ENCODE data around the gene CEACAM21.

CEACAM21 gene
- 15.6 reads per million, percentile 41 among the genes with 10 or more reads in this experiment for total RNA-seq

DNA sequence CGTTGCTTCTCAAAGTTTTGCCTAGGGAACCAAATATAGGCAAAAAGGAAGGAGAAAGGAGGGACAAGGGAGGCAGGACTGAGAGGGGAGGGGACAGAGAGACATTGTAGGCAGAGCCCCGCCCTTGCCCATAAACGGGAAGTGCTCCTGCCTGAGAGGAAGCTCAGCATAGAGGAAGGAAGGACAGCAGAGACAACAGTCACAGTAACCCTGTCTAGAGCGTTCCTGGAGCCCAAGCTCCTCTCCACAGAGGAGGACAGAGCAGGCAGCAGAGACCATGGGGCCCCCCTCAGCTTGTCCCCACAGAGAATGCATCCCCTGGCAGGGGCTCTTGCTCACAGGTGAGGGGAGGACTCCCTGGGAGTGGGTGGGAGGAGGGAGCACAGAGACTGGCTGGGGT is at the start of gene CEACAM21:
CEACAM21 (plus strand) TSS at position 169 of the 400 bp plus-strand sequence; CDS start at position 278, 109 bp downstream.
- peak; percentile 34 for DNase-seq

DNA sequence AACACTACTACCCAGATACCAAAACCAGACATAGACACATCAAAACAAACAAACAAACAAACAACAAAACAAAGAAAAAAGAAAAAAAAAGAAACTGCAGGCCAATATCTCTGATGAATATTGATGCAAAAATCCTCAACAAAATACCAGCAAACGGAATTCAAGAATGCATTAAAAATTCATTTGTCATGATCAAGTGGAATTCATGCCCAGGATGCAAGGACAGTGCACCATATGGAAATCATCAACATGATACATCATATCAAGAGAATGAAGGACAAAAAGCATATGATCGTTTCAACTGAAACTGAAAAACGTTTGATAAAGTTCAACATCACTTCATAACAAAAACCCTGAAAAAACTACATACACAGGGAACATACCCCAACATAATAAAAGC is 48.9 kb upstream of the CEACAM21 start:
- no peak for DNase-seq

DNA sequence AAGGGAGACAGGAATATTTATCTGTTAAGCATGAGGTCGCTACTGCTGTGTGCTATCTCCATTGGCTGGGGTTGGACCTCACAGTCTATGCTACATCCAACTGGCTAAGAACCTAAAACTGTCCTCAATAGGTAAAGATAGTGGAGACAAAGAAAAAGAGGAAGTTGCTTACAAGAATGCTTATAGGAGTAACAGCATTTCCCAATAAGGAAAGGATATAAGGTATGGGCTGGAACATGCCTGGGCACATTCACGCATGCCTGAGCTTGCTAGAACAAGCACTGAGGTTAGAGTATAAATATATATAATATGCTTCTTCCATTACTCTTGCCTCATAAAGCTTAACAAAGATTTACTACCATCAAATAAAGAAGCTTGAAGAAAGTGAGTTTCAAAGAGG is 47.9 kb upstream of the CEACAM21 start:
- no peak for DNase-seq

DNA sequence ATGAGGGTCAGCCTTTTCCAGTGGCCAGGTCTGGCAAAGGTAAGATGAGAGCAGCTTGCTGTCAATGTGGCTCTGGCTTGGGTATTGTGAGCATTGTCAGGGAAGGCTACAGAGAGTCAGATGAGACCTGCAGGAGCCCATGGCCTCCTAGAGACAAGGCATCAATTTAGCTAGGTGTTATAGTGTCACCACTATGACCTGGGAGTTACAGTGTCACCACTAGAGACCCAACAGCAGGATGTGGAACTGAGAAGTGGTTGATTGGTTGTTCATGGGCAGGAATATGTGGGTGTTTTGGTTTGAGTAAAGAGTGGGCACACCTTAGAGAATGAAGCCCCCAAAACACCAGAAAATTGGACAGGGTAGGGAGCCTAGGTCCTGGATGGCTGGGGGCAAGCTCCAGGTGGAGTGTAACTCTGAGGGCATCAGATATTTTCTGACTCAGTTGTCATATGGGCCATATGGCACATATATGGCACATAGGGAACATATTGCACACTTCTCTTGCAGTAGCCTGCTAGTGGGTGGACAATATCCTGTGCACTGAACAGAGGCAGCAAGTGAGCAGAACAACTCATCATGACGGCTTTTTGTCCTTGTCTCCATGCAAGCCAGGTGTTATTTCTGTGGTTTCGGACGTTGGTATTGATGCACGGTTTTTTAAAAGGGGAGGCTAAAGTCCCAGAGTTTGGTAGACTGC is 46.3 kb upstream of the CEACAM21 start:
- DNase-seq = no peak

DNA sequence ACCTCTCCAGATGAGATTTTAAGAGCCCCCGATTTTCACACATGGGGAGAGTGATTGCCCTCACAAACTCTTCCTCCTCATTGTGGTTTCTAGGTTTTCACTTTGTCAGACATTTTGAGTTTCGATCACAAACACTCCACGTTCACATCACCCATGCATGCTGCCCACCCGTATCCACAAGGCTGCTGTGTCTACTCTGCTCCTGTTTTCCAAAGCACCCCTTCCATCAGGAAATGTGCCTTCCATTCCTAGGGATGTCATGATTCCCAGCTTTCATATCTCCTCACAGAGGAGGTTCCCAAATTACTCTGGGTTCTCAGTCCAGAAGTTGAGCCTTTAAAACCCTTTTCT is 45.8 kb upstream of the CEACAM21 start:
- DNase-seq = no peak

DNA sequence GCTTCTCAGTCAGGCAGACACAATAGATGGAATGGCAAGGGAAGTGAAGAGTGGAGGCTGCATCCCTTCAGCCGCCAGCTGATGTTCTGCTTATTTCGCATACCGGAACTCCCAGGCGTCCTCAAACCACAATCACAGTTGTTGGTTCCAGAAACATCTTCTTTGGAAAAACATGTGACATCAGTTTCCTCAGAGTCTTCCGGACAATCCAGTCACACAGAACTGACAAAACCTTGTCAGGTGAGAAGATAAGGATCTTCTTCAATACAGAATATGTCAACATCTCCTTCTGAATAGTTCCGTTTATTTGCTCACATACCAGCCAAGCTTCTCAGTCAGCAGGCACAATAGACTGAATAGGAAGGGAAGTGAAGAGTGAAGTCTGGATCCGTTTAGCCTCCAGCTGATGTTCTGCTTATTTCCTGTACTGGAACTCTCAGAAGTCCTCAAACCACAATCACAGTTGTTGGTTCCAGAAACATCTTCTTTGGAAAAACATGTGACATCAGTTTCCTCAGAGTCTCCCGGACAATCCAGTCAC is 45.1 kb upstream of the CEACAM21 start:
- no peak for DNase-seq

DNA sequence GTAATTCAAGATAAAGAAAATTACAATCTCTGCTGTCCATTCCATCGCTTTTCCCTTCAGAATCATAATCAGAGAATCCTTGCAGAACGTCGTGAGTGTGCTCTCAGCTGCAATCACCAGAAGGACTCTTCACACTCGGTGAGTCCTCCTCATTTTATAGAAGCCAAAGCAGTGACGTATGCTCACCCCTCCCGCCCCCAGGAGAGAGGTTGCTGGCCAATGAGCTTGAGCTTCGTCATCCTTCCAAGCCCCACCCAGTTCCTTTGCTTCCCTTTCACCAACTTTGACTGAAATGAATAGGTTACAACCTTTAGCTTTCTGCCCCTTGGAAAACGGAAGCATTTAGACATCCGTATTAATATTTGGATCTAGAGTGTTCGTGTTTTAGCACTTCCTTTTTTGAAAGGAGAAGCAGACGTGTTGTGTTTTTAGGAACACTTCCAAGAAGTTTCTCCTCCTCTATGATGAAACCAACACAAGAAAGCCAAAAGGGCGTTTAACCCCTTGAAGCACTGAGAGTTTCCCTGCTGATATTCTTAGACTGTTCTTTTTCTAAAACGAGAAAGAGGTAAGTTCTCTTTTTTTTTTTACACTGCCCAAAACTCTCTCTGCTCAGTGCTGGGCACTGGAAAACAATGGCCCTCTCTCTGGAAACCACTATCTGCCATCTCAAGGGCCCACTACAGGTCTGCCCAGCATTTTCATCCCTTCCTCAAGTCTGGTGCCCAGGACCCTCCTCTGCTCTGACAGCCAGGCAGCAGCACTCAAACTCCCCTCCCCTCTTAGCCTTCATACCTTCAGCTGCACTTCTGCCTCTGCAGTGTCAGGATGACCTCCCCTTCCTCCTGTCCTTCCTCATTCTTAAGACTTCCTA is 44.3 kb upstream of the CEACAM21 start:
- DNase-seq = peak; percentile 75

DNA sequence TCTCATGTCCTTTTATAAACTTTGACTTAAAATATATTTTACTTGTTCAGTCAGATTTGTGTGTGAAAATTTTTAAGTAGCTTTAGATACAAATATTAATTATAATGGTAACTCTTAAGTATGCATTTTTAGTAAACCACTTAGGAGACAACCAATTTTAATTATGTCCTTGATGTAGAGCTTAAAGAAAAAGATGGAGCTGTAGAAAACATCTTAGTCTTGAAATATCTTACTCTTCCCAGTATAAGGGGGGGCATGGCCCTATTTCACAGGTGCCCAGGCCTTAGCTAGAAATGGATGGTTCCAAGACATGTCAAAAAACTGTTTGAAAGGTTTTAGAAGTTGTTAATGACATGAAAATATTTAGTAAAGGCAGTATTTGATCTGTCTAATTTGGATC is 43.4 kb upstream of the CEACAM21 start:
- DNase-seq = no peak

DNA sequence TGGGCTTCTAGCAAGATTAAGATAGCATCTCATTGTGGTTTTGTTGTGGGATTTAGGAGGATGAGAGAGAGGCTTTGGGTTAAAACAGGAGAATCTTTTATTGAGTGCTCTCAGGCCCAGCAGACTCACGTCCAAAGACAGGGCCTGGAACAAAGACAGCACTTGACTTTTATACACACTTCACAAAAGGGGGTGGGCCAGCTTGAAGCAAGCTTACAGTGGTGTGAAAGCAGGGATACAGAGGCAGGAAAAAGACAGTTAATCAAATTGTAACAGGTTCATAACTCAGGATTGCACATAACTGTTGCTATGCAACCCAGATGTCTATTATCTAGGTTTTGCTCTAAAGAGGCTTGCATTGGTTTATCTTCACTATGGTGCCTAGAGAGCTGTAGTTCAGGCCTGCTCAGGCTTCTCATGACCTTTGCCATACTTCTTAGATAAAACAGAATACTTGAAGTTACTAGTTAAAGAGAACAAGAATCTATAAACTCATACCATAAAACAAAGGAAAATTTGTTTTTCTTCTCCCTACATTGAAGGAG is 42.2 kb upstream of the CEACAM21 start:
- DNase-seq = no peak

DNA sequence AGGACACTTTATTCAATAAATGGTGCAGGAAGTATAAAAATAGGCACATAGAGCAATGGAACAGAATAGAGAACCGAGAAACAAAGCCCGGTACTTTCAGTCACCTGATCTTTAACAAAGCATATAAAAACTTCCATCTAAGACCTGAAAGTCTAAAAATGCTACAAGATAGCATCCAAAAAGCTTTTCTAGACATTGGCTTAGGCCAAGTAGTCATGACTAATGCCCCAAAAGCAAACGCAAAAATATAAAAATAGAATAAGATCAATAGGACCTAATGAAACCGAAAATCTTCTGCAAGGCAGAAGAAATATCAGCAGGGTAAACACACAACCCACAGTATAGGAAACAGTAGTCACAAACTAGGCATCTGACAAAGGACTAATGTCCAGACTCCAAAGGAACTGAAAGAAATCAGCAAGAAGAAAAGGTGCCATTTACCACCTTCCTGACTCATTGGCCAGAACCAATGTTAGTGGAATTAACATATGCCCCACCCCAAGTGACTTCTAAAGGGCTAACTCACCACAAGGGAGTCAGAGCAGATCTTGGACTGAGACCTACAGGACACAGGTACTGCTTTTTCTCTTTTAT is 40.8 kb upstream of the CEACAM21 start:
- DNase-seq = no peak

DNA sequence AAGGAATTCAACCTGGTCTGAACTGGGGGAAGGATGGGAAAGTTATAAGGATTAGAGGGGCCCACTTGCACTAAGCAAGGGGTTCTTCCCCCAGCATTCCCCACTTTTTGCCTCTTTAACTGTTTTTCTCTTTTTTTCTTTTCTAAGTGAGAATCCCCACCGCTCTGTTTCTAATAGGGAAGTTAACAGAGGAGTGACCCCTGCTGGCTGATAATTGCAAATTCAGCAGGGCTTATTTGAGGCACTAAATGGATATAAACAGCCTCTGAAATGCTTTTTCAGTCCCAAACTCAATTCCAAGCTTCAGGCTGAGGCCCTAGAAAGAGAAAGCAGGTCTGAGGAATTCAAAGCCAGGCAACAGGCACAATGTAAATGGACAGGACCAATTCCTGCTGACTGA is 38.2 kb upstream of the CEACAM21 start:
- DNase-seq = no peak

DNA sequence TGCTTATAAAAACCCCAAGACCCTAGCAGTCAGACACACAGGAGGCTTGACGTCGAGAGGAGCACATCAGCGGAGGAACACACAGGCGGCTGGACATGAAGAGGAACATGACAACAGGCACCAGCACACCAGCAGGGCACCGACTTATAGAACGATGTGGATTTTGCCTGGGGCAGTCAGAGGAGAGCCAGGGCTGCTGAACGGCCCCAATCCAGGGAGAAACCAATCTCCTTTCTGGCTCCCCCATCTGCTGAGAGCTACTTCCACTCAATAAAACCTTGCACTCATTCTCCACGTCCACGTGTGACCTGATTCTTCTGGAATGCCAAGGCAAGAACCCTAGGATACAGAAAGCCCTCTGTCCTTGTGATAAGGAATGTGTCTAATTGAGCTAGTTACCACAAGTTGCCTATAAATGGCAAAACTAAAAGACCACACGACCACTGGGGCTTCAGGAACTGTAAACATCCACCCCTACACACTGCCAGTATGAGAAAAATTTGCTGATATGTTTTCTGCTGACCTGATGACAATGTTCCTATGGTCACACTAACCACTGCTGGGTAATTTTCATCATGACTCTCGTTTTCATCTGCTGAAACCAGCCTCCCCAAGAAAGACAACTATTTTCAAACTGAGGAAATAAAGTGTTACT is 35.8 kb upstream of the CEACAM21 start:
- DNase-seq = no peak

DNA sequence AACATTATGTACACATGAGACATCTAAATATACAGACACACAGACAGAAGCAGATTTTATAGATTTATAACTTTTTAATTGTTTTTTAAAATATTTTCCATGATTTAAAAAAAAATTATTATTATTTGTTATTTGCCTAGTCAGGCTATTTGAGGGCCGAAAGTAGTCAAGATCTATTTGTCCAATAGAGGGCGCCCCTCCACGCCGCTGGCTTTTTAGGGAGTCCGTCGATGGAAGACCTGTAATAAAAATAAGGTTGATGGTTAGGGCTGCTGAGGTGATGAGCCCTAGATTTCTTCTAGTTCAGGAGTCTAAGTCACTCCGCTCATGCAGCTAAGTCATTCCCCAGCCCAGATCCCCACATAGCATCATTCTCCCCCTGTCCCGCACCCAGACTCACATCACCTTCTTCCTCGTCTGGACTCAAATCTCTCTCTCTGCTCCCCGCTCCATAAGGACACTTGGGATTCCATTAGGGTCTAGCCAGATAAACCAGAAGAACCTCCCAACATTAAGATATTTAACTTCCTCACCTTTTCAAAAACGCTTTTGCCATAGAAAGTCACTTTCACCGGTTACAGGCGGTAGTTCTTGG is 33.9 kb upstream of the CEACAM21 start:
- peak; percentile 75 for DNase-seq

DNA sequence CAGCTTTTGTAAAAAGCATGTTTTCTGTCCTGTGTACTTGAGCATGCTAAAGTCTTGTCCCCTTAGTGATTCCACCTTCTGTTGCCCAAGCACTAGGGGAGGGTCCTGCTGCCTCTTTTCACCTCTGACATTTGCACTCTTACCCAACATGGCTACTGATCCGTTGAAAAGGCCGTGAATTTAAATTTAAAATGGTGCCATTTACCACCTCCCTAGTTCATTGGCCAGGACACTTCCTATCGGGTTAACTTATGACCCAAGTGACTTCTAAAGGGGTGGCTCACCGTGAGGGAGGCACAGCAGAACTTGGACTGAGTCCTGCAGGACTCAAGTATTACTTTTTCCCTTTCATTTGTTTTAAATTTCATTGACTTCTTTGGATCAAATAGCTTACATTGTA is 33.3 kb upstream of the CEACAM21 start:
- no peak for DNase-seq

DNA sequence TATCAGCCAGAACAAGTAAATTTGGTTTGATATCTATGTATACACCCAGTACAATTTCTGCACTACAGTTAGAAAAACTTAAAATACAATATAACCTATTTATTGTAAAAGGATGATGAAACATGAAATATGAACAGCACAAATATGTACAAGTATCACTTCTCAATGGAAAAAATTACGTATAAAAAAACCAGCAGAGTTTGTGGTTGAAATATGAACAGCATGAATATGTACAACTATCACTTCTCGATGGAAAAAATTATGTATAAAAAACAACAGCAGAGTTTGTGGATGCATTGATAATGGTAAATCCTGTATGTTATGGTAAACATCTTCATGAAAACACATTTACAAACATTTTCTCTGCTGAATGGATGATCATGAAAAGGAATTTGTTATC is 32.4 kb upstream of the CEACAM21 start:
- no peak for DNase-seq

DNA sequence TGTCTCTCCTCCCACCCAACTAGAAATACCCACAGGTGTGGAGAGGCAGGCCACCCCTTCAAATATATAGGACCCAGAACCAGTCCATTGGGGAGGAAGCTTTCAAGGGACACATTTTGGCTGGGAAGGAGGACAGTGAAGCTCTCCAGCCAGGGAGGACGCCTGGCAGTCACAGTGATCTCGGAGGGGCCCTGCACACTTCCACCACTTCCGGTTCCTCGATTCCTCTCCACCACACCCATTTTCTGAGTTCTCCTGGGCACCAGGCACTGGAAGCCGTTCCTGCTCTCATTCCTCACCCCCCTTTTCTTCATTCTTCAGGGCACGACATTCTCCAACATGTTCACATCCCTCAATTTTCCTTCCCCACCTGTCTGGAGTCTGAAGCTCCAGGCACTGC is 30.4 kb upstream of the CEACAM21 start:
- DNase-seq = no peak

DNA sequence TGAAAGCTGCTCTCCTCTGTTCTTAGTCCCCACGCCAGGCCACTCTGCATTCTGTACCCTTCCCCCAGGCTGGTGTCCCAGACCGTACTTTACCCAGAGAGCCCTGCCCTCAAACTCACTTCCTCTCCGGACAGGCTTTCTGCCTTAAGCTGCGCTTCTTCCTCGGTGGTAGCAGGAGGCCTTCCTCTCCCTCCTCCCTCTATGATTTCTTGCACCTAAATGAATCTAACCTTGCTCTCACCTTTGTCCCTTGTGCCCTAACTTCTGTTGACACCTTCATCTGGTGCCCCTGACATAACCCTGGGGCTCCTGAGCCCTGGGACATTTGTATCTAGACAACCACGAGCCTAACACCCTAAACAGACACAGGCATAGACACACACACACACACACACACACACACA is 29.6 kb upstream of the CEACAM21 start:
- no peak for DNase-seq

DNA sequence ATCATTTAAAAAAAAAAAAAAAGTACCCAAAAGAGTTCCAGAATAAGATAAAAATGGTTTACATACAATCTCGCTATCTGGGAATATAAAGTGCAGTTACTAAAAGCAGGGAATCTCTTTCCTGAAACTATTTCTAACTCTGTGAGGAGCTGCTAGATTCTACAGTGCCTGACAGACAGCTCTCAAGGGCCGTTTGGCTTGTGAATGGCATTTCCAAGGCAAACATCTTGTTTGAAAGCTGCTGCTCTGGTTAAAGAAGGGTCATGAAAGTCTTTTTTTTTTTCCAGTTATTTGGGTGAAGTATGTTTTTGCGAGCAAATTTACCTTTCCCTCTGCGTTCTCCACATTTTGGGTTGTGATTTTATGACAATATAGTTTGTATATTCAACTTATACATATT is 29.0 kb upstream of the CEACAM21 start:
- DNase-seq = no peak

DNA sequence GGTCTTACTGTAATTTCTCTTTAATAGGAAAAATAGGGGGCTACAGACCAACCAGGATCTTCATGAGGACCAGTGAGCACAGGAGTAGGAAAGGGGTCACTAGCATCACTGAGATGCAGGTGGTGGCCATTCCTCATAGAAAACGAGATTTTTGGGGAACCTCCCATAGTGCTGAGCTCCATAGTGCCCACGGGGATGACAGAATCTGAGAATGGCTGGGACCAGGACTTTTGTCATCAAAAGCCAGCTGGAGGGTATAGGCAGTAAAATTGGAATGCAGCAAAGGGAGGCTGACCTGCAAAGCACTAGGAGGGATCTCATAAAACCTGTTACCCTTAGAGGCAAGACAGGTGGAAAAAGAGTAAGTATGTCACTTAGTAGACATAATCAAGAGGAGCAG is 28.4 kb upstream of the CEACAM21 start:
- no peak for DNase-seq

DNA sequence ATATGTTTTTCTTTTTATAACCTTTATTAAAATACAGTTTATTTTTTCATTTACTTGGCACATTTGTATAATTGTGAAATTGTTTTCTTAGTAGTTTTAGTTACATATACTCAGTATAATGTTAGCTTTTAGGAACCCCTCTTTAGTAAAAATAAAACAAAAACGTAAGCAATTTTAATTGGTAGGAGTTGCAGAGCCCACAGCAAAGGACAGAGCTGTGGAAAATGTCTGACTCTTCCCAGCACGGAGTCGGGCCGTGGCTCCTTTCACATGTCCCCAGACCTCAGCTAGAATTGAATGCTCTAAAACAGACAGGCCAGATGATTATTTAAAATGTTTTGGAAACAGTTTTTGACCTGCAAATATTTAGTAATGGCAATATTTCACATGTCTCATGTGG is 27.9 kb upstream of the CEACAM21 start:
- no peak for DNase-seq

DNA sequence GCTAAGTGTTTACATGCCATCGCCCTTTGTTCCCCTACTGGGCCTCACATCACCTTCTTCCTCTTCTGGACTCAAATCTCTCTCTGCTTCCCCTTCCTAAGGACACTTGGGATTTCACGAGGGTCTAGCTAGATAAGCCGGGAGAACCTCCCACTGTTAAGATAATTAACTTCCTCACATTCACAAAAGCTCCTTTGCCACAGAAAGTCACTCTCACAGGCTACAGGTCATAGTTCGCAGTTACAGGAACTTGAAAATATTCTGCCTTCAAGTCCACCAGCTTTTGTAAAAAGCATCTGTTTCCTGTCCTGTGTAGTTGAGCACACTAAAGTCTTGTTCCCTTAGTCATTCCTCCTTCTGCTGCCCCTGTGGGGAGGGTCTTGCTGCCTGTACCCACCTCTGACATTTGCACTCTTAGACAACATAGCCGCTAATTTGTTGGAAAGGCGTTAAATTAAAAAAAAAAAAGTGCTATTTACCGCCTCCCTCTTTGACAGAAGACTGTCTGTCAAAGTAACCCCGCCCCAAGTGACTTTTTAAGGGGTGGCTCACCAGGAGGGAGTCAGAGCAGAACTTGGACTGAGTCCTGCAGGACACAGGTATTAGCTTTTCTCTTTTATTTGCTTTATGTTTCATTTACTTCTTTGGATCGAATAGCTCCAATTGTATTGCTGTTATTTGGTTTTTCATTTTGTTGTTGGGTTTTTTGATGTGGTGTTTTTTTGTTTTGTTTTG is 26.8 kb upstream of the CEACAM21 start:
- peak; percentile 73 for DNase-seq

DNA sequence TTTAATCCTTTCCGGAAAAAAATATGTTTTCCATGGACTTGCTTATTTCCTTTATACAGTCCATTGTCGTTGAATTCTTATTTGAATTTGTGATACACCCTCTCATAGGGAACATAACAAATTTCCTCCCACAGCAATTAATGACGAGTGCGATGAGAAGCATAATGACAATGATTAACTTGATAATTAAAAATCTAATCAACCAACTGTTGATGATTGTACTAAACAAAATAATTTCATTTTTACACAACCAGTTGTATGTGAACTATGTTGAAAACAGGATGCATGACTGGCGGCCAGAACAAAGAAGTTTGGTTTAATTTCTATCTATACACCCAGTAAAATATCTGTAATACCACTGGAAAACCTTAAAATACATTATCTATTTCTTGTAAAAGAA is 26.1 kb upstream of the CEACAM21 start:
- DNase-seq = no peak

Data from effector CD4-positive, alpha-beta T cell (primary cell).